ENCODE measurements around the gene AKNA.

GRCh38 chr9:114345493-114346065 lies 42.2 kb downstream of the AKNA start:
- TF ChIP-seq, protein P1, sequence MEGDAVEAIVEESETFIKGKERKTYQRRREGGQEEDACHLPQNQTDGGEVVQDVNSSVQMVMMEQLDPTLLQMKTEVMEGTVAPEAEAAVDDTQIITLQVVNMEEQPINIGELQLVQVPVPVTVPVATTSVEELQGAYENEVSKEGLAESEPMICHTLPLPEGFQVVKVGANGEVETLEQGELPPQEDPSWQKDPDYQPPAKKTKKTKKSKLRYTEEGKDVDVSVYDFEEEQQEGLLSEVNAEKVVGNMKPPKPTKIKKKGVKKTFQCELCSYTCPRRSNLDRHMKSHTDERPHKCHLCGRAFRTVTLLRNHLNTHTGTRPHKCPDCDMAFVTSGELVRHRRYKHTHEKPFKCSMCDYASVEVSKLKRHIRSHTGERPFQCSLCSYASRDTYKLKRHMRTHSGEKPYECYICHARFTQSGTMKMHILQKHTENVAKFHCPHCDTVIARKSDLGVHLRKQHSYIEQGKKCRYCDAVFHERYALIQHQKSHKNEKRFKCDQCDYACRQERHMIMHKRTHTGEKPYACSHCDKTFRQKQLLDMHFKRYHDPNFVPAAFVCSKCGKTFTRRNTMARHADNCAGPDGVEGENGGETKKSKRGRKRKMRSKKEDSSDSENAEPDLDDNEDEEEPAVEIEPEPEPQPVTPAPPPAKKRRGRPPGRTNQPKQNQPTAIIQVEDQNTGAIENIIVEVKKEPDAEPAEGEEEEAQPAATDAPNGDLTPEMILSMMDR (IDR thresholded peaks at IDR 0.05) = no peak
- TF ChIP-seq EZH2 (IDR thresholded peaks at IDR 0.05; ENCODE audit: borderline replicate concordance, insufficient read depth, low read depth, low read length, poor library complexity, severe bottlenecking) = no peak
